ENCODE data around the gene SLC25A18. TPM values are rescaled to one million over a fixed set of nuclear protein-coding genes. Genes with fewer than 3 reads are reported as not detected.
"Not testable (repeated sequence)": the region's sequence is repeated elsewhere in the genome, so short reads cannot be mapped to it uniquely, and the experiment has no call there.

The SLC25A18 gene
- total RNA-seq, 4 donors from 2014 or later = 1.9 to 8.3 (median 5.5) TPM; not detected in 1

DNA sequence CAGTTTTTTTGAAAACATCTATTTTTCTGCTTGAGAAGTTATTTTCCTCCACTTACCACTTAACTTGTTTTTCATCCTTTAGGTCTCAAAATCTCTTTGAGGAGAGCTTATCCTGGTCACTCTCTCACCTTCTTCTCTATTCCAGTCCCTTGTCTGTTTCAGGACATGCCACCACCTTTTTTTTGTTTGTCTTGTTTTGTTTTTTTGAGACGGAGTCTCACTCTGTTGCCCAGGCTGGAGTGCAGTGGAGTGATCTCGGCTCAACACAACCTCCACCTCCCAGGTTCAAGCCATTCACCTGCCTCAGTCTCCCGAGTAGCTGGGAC lies 70.7 kb downstream of the SLC25A18 start:
- H3K36me3 ChIP-seq = no peaks in the 10 kb centered on the region
- no peak overlapping the region for H3K27ac ChIP-seq
- DNase-seq = no peak
- no peak overlapping the region for H3K4me3 ChIP-seq
- H3K4me1 ChIP-seq = peaks cover 0 to 4% (median 0%) of the 10 kb centered on the region in 4 donors
- H3K9me3 ChIP-seq = no peaks in the 10 kb centered on the region
- no peak for TF ChIP-seq POLR2A (IDR thresholded peaks at IDR 0.05)
- TF ChIP-seq, protein P1, sequence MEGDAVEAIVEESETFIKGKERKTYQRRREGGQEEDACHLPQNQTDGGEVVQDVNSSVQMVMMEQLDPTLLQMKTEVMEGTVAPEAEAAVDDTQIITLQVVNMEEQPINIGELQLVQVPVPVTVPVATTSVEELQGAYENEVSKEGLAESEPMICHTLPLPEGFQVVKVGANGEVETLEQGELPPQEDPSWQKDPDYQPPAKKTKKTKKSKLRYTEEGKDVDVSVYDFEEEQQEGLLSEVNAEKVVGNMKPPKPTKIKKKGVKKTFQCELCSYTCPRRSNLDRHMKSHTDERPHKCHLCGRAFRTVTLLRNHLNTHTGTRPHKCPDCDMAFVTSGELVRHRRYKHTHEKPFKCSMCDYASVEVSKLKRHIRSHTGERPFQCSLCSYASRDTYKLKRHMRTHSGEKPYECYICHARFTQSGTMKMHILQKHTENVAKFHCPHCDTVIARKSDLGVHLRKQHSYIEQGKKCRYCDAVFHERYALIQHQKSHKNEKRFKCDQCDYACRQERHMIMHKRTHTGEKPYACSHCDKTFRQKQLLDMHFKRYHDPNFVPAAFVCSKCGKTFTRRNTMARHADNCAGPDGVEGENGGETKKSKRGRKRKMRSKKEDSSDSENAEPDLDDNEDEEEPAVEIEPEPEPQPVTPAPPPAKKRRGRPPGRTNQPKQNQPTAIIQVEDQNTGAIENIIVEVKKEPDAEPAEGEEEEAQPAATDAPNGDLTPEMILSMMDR (IDR thresholded peaks at IDR 0.05) = no peak
- H3K27me3 ChIP-seq = no peaks in the 10 kb centered on the region

DNA sequence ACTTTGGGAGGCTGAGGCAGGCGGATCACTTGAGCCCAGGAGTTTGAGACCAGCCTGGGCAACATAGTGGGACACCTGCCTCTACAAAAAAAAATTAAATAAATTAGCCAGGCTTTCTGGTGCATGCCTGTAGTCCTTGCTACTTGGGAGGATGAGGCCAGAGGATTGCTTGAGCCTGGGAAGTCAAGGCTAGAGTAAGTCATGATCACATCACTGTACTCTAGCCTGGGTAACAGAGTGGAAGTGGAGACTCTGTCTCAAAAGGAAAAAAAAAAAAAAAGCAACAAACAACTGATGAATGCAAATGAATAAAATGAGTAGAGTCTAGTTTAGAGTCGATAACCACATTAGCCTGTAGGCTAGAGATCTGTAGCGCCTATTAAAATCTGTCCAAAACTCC lies 71.4 kb downstream of the SLC25A18 start:
- no peak overlapping the region for H3K4me3 ChIP-seq
- TF ChIP-seq, protein P1 (IDR thresholded peaks at IDR 0.05) = no peak
- TF ChIP-seq POLR2A (IDR thresholded peaks at IDR 0.05) = no peak
- no peak overlapping the region for H3K27ac ChIP-seq
- no peak for DNase-seq
- H3K27me3 ChIP-seq = no peaks in the 10 kb centered on the region
- no peaks in the 10 kb centered on the region for H3K9me3 ChIP-seq
- peaks cover 0 to 7% (median 1%) of the 10 kb centered on the region in 4 donors for H3K4me1 ChIP-seq
- H3K36me3 ChIP-seq = no peaks in the 10 kb centered on the region

DNA sequence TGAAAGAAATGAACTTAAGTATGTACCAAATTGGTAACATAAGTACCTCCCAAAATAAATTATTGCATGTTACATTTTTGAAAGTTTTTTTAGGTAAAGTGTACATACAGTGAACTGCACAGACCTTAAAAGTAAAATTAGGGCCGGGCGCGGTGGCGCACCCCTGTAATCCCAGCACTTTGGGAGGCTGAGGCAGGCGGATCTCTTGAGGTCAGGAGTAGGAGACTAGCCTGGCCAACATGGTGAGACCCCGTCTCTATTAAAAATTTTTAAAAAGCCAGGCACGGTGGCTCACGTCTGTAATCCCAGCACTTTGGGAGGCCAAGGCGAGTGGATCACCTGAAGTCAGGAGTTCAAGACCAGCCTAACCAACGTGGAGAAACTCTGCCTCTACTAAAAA lies 73.6 kb downstream of the SLC25A18 start:
- not testable (repeated sequence) for H3K4me3 ChIP-seq, H3K36me3 ChIP-seq, H3K9me3 ChIP-seq, H3K27me3 ChIP-seq, H3K27ac ChIP-seq, DNase-seq
- peaks cover 0 to 16% (median 4%) of the 10 kb centered on the region in 4 donors for H3K4me1 ChIP-seq

DNA sequence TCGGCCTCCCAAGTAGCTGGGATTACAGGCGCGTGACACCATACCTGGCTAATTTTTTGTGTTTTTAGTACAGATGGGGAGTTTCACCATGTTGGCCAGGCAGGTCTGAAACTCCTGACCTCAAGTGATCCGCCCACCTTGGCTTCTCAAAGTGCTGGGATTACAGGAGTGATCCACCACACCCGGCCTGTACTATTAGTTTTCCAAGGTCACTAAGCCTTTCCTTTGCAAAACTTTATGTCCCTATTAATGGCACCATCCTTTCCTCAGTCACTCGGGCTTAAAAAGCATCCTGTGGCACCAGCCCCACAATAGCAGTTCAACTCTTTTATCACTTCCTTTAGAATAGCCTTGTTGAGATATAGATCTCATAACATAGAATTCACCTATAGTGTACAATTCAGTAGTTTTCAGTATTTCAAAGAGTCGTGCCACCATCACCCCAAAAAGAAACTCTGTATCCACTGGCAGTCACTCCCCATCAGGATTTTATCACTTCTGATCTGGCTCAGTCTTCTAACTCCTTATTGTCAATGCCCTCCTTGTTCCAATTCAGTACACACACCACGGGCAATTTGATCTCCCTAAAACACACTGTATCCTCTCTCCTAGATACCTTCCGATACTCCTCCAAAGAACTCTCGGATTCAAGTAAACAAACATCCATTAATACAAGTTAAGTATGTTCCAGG lies 74.3 kb downstream of the SLC25A18 start:
- Histone ChIP-seq H3K9me3 (no peaks in the 10 kb centered on the region), H3K27me3 (no peaks in the 10 kb centered on the region), H3K36me3 (no peaks in the 10 kb centered on the region), H3K4me3 (peak overlapping the region; percentile 61 to 96 (median 72)), H3K27ac (peak overlapping the region; percentile 95 to 100 (median 96)), H3K4me1 (peaks cover 0 to 16% (median 4%) of the 10 kb centered on the region in 4 donors)
- DNase-seq = no peak
- TF ChIP-seq, protein P1 (IDR thresholded peaks at IDR 0.05) = no peak
- TF ChIP-seq POLR2A (IDR thresholded peaks at IDR 0.05) = no peak

DNA sequence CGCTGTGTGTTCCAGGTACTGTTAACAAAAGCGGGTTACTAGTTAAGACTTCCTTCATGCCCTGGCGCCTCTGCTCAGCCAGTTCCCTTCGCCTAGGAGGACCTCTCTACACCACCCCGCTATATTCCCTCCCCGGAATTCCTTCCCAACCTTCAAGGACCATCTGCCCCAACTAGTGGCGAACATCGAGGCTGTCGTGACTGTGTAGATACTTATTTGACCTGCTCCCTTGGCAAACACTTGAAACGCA lies 74.8 kb downstream of the SLC25A18 start:
- DNase-seq = peak in 1 of 3 donors; percentile 40
- Histone ChIP-seq H3K4me3 (peak overlapping the region; percentile 61 to 96 (median 72)), H3K27ac (peak overlapping the region; percentile 95 to 100 (median 96)), H3K36me3 (no peaks in the 10 kb centered on the region), H3K27me3 (no peaks in the 10 kb centered on the region), H3K9me3 (no peaks in the 10 kb centered on the region), H3K4me1 (peaks cover 0 to 16% (median 4%) of the 10 kb centered on the region in 4 donors)
- TF ChIP-seq, protein P1 (IDR thresholded peaks at IDR 0.05) = peak in 1 of 6 experiments; percentile 18
- no peak for TF ChIP-seq POLR2A (IDR thresholded peaks at IDR 0.05)

DNA sequence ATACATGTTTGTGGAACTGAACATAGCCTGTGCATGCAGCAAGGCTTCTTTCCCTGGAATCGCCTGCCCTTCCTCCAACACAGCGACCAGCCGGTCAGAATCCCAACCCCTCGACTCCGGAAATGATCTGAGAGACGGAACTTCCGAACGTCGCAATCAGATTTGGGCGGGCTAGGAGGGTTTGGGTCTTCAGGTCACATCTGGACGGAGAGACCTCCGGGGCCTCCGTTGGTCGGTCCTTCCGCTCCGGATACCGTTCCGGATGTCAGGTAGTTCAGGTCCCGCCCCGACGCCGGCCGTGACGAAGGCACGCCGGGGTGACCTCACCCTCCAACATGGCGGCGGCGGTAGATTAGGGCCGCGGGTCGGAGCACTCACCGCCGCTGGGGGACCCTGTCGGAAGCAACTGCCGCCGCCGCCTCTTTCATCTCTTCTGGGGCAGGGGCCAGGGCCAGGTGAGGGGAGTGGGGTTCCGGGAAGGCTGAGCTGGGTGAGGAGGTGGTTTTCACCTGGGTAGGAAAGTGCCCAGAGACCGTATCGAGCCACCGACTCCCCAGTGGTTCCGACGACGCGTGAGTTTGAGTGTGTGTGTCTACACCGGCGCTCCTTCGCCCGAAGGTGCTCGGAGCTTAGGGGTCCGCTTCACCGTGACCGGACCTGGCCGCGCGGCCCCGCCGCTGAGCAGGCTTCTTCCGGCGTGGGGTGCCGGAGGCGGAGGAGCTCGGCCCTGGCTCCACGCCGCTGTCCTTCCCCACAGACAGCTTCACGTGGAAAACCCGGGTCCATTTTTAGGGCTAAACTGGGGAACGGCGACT lies 75.3 kb downstream of the SLC25A18 start, which contains the start of gene BCL2L13:
Gene BCL2L13 (plus strand): TSS at position 326 of the 815 bp plus-strand sequence. CDS start 16,955 bp downstream, outside the sequence.
- Histone ChIP-seq H3K36me3 (no peaks in the 10 kb centered on the region), H3K4me3 (peak within 1 kb of the TSS; percentile 61 to 96 (median 72)), H3K27me3 (no peaks in the 10 kb centered on the region), H3K9me3 (no peaks in the 10 kb centered on the region), H3K4me1 (peaks cover 0 to 15% (median 4%) of the 10 kb centered on the region in 4 donors), H3K27ac (peak within 1 kb of the TSS; percentile 95 to 100 (median 96))
- TF ChIP-seq, protein P1 (IDR thresholded peaks at IDR 0.05) = peak in 2 of 6 experiments; percentile 29 to 32
- TF ChIP-seq POLR2A (IDR thresholded peaks at IDR 0.05) = peak; percentile 97 to 99
- DNase-seq = peak; percentile 94 to 97 (median 94)

All from Peyer's patch (tissue), 4 donors.